ENCODE data around the gene CDC73.
A peak's percentile ranks its signal among the peaks of the same experiment; 100 is the strongest.

The CDC73 gene

DNA sequence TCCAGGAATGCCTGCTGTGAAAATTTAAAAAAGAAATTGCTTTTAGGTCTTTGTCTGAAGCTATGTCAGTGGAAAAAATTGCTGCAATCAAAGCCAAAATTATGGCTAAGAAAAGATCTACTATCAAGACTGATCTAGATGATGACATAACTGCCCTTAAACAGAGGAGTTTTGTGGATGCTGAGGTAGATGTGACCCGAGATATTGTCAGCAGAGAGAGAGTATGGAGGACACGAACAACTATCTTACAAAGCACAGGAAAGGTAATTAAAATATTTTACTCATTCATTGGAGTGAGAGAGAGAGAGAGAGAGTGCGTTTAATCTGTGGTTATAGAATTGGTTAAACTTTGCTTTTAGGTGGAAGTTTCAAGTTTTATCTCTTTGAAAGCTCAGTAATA, 20.0 kb downstream of the CDC73 start:
- DNase-seq (ENCODE audit: insufficient read length, low spot score) (no peak), FAIRE-seq (peak; percentile 68)
- no peak for TF ChIP-seq CTCF (IDR thresholded peaks at IDR 0.05; ENCODE audit: insufficient read depth, missing control alignments)

GRCh38 chr1:193142409-193142808, 20.6 kb downstream of the CDC73 start:
- FAIRE-seq, result peak; percentile 51
- no peak for TF ChIP-seq CTCF (IDR thresholded peaks at IDR 0.05; ENCODE audit: insufficient read depth, missing control alignments)
- DNase-seq (ENCODE audit: insufficient read length, low spot score), result no peak

GRCh38 chr1:193143285-193143684, 21.5 kb downstream of the CDC73 start:
- TF ChIP-seq CTCF (IDR thresholded peaks at IDR 0.05; ENCODE audit: insufficient read depth, missing control alignments), result peak; percentile 52
- DNase-seq (ENCODE audit: insufficient read length, low spot score), result no peak
- FAIRE-seq, result peak; percentile 55

DNA sequence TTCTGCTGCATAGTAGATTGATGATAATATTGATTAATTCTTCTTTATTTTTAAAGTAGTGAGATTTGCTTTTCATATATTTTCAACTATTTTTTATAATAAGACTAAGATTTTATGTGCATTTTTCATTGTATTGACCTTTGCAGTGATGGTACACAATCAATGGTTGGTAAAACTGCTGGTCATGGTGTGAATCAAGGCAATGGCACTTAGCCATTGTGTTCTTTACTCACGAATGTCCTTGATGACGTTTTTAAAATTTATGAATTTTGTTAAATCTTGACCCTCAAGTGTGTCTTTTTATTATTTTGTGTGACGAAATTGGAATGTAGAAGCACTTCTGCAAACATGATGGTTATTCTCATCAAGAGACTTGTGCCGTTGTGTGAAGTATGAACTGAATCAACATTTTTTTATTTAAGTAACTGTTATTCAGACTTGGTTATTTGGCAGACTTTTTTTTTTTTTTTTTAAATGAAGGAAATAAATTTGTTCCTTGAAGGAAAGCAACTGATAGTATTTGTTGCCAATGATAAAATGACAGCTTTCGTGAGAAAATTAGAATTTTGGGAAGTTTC, 22.6 kb downstream of the CDC73 start:
- DNase-seq (ENCODE audit: insufficient read length, low spot score) (no peak), FAIRE-seq (peak; percentile 44)
- no peak for TF ChIP-seq CTCF (IDR thresholded peaks at IDR 0.05; ENCODE audit: insufficient read depth, missing control alignments)

GRCh38 chr1:193144999-193145398, 23.2 kb downstream of the CDC73 start:
- DNase-seq (ENCODE audit: insufficient read length, low spot score), result no peak
- FAIRE-seq, result peak; percentile 93
- no peak for TF ChIP-seq CTCF (IDR thresholded peaks at IDR 0.05; ENCODE audit: insufficient read depth, missing control alignments)

DNA sequence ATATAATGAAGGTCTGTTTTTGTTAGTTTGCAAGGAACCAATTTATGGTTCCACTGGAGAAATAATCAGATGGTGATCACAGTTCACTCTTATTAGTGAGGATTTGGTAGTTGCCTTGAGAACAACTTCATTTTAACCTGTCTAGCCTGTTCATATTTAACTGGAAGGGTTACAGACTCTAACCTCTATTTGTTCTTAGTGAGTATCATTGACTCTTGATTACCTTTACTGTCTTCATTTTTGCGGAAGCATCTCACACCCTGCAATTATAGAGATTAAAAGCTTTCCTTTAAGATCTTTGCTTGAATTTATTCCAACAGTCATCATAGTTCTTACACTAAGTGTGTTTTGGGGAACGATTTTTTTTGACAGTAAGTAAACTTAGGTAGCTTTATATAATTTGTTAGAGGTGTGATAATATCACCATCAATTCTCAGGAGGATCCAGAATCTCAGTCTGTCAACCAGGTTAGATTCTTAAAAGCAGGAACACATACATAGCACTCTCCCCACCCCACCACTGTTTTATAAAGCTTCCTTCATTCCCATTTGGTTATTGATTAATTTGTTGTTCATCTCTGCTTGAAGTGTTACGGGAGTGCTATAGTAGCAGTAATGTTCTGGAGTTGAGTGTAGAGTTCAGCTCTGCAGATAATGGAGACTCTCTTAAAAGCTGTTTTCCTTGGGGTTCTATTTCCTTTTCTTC, 34.4 kb downstream of the CDC73 start:
- DNase-seq (ENCODE audit: insufficient read length, low spot score), result no peak
- TF ChIP-seq CTCF (IDR thresholded peaks at IDR 0.05; ENCODE audit: insufficient read depth, missing control alignments), result no peak
- peak; percentile 92 for FAIRE-seq

DNA sequence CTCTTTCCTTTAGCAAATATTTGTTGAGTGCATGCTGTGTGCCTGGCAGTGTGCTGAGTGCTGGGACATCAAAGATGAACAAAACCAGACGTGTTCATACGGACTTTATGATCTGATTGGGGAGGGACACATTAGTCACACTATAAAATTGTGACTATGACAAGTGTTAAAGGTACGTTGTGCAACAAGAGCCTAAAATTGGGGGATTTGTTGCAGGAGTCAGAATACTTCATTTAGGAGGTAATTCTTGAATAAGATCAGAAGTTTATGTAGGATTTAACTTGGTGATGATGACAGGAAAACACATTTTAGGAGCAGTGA, 35.0 kb downstream of the CDC73 start:
- no peak for FAIRE-seq
- TF ChIP-seq CTCF (IDR thresholded peaks at IDR 0.05; ENCODE audit: insufficient read depth, missing control alignments), result no peak
- DNase-seq (ENCODE audit: insufficient read length, low spot score), result no peak

Data from D721Med (cell line).